BE2C (cell line): ENCODE measurements around the gene ELFN1.

ENCODE experiments used
- DNase-seq: peaks from one replicate; pipeline ENCODE4 v3.0.0-alpha.2; 2020
- H3K27me3 ChIP-seq: fragments of 250-450 bp; sonication (Bioruptor Pico); 2 replicates; pipeline ENCODE4 v1.5.1; 2020; ENCODE audit warnings: mild to moderate bottlenecking
- H3K36me3 ChIP-seq: fragments of 250-450 bp; sonication (Bioruptor Pico); 2 replicates; pipeline ENCODE4 v1.5.1; 2020; ENCODE audit warnings: mild to moderate bottlenecking
- H3K4me1 ChIP-seq: fragments of 250-450 bp; sonication (Bioruptor Pico); 2 replicates; pipeline ENCODE4 v1.5.1; 2020
- H3K4me3 ChIP-seq: 2 replicates; pipeline ENCODE4 v1.5.1; 2011; ENCODE audit warnings: low read depth, low read length
- H3K9me3 ChIP-seq: fragments of 250-450 bp; sonication (Bioruptor Pico); 2 replicates; pipeline ENCODE4 v1.5.1; 2020
- CTCF ChIP-seq: IDR thresholded peaks from 2 replicates; pipeline ENCODE4 v1.5.1; 2012; ENCODE audit warnings: mild to moderate bottlenecking, low read depth, low read length

ELFN1 gene

GRCh38 chr7:1662767-1663166, 7.3 kb upstream of the ELFN1 start:
- H3K4me1 ChIP-seq = no peaks in the 10 kb centered on the region; the same call in 1 of the 2 replicates
- DNase-seq = no peak
- H3K4me3 ChIP-seq = no peak overlapping the region
- H3K36me3 ChIP-seq = no peaks in the 10 kb centered on the region
- no peak for TF ChIP-seq CTCF
- no peaks in the 10 kb centered on the region for H3K9me3 ChIP-seq
- H3K27me3 ChIP-seq = peaks cover 42% of the 10 kb centered on the region

- DNase-seq = no peak
- no peaks in the 10 kb centered on the region for H3K9me3 ChIP-seq
- no peak for TF ChIP-seq CTCF
- H3K27me3 ChIP-seq = peaks cover 46% of the 10 kb centered on the region
- no peaks in the 10 kb centered on the region for H3K36me3 ChIP-seq
- H3K4me1 ChIP-seq = no peaks in the 10 kb centered on the region; the same call in 1 of the 2 replicates
- H3K4me3 ChIP-seq = no peak overlapping the region
These were observed 6.9 kb upstream of the ELFN1 start for GRCh38 chr7:1663223-1663622.

- Histone ChIP-seq H3K4me3 (no peak overlapping the region; the same call in 1 of the 2 replicates), H3K27me3 (peaks cover 55% of the 10 kb centered on the region), H3K36me3 (no peaks in the 10 kb centered on the region), H3K4me1 (no peaks in the 10 kb centered on the region; the same call in 1 of the 2 replicates), H3K9me3 (no peaks in the 10 kb centered on the region)
- peak; percentile 20 for DNase-seq
- TF ChIP-seq CTCF = no peak
These were observed 6.0 kb upstream of the ELFN1 start for GRCh38 chr7:1663857-1664651.

- peak; percentile 71 for TF ChIP-seq CTCF
- Histone ChIP-seq H3K9me3 (no peaks in the 10 kb centered on the region), H3K4me3 (peak overlapping the region; percentile 47), H3K36me3 (no peaks in the 10 kb centered on the region), H3K4me1 (no peaks in the 10 kb centered on the region; the same call in 1 of the 2 replicates), H3K27me3 (peaks cover 61% of the 10 kb centered on the region)
- DNase-seq = peak; percentile 81
These were observed 5.1 kb upstream of the ELFN1 start for GRCh38 chr7:1664711-1665548.

GRCh38 chr7:1665549-1666316, 4.3 kb upstream of the ELFN1 start:
- H3K27me3 ChIP-seq = peaks cover 67% of the 10 kb centered on the region
- H3K4me1 ChIP-seq = no peaks in the 10 kb centered on the region; the same call in 1 of the 2 replicates
- no peak overlapping the region for H3K4me3 ChIP-seq
- no peaks in the 10 kb centered on the region for H3K36me3 ChIP-seq
- TF ChIP-seq CTCF = no peak
- peak; percentile 53 for DNase-seq
- H3K9me3 ChIP-seq = no peaks in the 10 kb centered on the region
